ENCODE data around the gene CASR. TPM values are rescaled to one million over a fixed set of nuclear protein-coding genes. Genes with fewer than 3 reads are reported as not detected.

The CASR gene
- total RNA-seq, 1 donor from 2014 or later = not detected

GRCh38 chr3:122260206-122260605, 76.7 kb downstream of the CASR start:
- peaks cover 26% of the 10 kb centered on the region for H3K27me3 Mint-ChIP-seq (ENCODE audit: low read depth)
- DNase-seq (ENCODE audit: low spot score) = no peak
- TF ChIP-seq, protein P1, sequence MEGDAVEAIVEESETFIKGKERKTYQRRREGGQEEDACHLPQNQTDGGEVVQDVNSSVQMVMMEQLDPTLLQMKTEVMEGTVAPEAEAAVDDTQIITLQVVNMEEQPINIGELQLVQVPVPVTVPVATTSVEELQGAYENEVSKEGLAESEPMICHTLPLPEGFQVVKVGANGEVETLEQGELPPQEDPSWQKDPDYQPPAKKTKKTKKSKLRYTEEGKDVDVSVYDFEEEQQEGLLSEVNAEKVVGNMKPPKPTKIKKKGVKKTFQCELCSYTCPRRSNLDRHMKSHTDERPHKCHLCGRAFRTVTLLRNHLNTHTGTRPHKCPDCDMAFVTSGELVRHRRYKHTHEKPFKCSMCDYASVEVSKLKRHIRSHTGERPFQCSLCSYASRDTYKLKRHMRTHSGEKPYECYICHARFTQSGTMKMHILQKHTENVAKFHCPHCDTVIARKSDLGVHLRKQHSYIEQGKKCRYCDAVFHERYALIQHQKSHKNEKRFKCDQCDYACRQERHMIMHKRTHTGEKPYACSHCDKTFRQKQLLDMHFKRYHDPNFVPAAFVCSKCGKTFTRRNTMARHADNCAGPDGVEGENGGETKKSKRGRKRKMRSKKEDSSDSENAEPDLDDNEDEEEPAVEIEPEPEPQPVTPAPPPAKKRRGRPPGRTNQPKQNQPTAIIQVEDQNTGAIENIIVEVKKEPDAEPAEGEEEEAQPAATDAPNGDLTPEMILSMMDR (IDR thresholded peaks at IDR 0.05) = no peak
- H3K4me1 Mint-ChIP-seq (ENCODE audit: low read depth) = no peaks in the 10 kb centered on the region
- H3K4me3 Mint-ChIP-seq (ENCODE audit: unreplicated experiment) = no peak overlapping the region
- no peaks in the 10 kb centered on the region for H3K36me3 Mint-ChIP-seq (ENCODE audit: low read depth)
- H3K27ac Mint-ChIP-seq (ENCODE audit: unreplicated experiment) = no peak overlapping the region
- H3K9me3 Mint-ChIP-seq (ENCODE audit: low read depth) = no peaks in the 10 kb centered on the region

DNA sequence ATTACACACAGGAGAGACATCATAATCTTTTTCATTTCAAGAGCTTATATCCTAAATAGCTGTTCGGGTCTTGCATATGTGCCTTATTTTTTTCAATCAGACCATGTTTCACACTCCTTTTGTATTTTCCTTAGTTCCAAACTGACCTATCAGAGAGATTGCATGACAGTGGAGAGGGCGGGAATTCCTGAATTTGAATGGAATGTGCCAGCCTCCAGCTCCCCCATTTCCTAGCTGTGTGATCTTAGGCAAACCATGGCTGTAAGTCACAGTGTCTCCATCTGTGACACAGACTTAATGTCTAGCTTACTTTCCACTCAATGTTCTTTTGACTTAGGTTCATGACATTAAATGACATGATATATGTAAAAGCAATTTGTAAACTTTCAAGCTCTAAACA, 79.6 kb downstream of the CASR start:
- Mint-ChIP-seq H3K9me3 (ENCODE audit: low read depth) (no peaks in the 10 kb centered on the region), H3K27ac (ENCODE audit: unreplicated experiment) (no peak overlapping the region), H3K4me3 (ENCODE audit: unreplicated experiment) (no peak overlapping the region), H3K4me1 (ENCODE audit: low read depth) (no peaks in the 10 kb centered on the region), H3K36me3 (ENCODE audit: low read depth) (no peaks in the 10 kb centered on the region), H3K27me3 (ENCODE audit: low read depth) (peaks cover 32% of the 10 kb centered on the region)
- TF ChIP-seq, protein P1 (IDR thresholded peaks at IDR 0.05) = no peak
- no peak for DNase-seq (ENCODE audit: low spot score)

GRCh38 chr3:122263974-122264588, 80.6 kb downstream of the CASR start:
- DNase-seq (ENCODE audit: low spot score) = no peak
- Mint-ChIP-seq H3K36me3 (ENCODE audit: low read depth) (no peaks in the 10 kb centered on the region), H3K4me3 (ENCODE audit: unreplicated experiment) (no peak overlapping the region), H3K9me3 (ENCODE audit: low read depth) (no peaks in the 10 kb centered on the region), H3K27ac (ENCODE audit: unreplicated experiment) (no peak overlapping the region), H3K27me3 (ENCODE audit: low read depth) (peaks cover 30% of the 10 kb centered on the region), H3K4me1 (ENCODE audit: low read depth) (no peaks in the 10 kb centered on the region)
- TF ChIP-seq, protein P1 (IDR thresholded peaks at IDR 0.05) = no peak

DNA sequence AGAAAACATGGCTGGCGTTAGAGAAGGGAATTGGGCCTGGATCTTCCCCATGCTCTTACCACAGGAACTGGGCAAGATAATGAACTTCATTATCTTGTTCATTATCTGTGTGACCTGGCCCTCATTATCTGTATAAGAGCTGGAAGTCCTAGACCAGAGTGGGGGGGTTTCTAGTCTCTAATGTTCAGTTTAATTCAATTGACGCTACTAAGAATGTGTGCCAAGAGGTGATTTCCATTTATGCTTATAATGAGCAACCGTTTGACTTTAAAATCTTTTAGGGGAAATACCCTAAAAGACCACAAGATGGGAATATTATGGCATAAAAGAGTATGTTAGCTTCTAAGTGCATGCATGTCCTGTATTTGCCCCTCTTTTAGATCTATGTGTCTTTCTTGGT, 82.5 kb downstream of the CASR start:
- Mint-ChIP-seq H3K27me3 (ENCODE audit: low read depth) (peaks cover 29% of the 10 kb centered on the region), H3K4me1 (ENCODE audit: low read depth) (no peaks in the 10 kb centered on the region), H3K36me3 (ENCODE audit: low read depth) (no peaks in the 10 kb centered on the region), H3K4me3 (ENCODE audit: unreplicated experiment) (no peak overlapping the region), H3K27ac (ENCODE audit: unreplicated experiment) (no peak overlapping the region), H3K9me3 (ENCODE audit: low read depth) (peaks cover 1% of the 10 kb centered on the region)
- TF ChIP-seq, protein P1 (IDR thresholded peaks at IDR 0.05) = no peak
- DNase-seq (ENCODE audit: low spot score) = no peak

GRCh38 chr3:122268257-122269024, 85.0 kb downstream of the CASR start:
- Mint-ChIP-seq H3K36me3 (ENCODE audit: low read depth) (no peaks in the 10 kb centered on the region), H3K4me1 (ENCODE audit: low read depth) (no peaks in the 10 kb centered on the region), H3K9me3 (ENCODE audit: low read depth) (peaks cover 7% of the 10 kb centered on the region), H3K27me3 (ENCODE audit: low read depth) (peaks cover 18% of the 10 kb centered on the region), H3K27ac (ENCODE audit: unreplicated experiment) (no peak overlapping the region), H3K4me3 (ENCODE audit: unreplicated experiment) (no peak overlapping the region)
- no peak for DNase-seq (ENCODE audit: low spot score)
- TF ChIP-seq, protein P1 (IDR thresholded peaks at IDR 0.05) = no peak
